Heart left ventricle (tissue), 13 donors: ENCODE data around the gene RAI2.

Experiments used
- POLR2A ChIP-seq, 2 donors: fragments of 450-650 bp; IDR thresholded peaks; one replicate each; pipeline ENCODE4 v1.6.1; 2017; ENCODE audit warnings: antibody characterized with exemption in 2 of 2, mild to moderate bottlenecking in 2 of 2, moderate library complexity in 2 of 2
- TF ChIP-seq, protein P1 (sequence below), 12 donors: fragments of 200-600 bp; sonication (generic) in 4 of 12; IDR thresholded peaks; one replicate each; pipeline versions ENCODE4 v1.5.0 to v1.8.0; 2018 to 2022; ENCODE audit warnings: antibody characterized with exemption in 12 of 12, mild to moderate bottlenecking in 5 of 12
- donor health status: ischemic (EF 13 %, LVEDD 7.1; RV severe dilation, severe dysfunction).
- donor health status: DM: no; HTN: yes; CAD: no.
- donor health status: DM: no; HTN: no; CAD: no.
- donor health status: ischemic (EF 25% LVEDD 6.9; RV normal size, moderate dysfunction).
- donor health status: ischemic (EF 25% LVEDD 5.7; RV mildly dilated, moderate dysfunction).
- donor health status: ischemic (EF 35%, LVEDD 5.7; RV mildly dilated, moderate dysfunction).
- donor health status: nonischemic (EF 11% LVEDD 7.7; RV severe dilation, severe dysfunction).
- donor health status: DM: yes; HTN: yes; CAD: no.
- donor health status: PGD.
- donor health status: ischemic (EF 29% LVEDD 5.4; RV normal size, mild dysfunction).
- donor health status: nonischemic (EF 23%, LVEDD 6.1; RV moderate dilation, normal function).

DNA sequence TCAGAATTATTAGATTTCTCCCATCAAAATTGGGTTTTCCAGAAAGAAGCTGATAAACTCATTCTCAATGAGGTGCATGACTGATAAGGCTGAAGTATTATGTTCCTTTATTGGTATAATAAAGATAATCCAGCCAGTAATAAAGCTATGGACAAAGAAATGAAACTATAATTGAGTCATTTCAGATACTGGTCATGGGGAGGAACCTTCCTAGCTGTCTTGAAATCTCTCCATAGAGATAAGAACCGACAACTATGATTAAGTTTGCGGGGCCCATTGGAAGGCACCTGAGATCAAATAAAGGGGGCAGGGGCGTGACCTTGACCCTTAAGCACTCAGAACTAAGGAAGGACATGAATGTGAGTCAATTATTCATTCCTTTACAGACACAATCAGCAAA is 47.8 kb downstream of the RAI2 start:
- TF ChIP-seq, protein P1, sequence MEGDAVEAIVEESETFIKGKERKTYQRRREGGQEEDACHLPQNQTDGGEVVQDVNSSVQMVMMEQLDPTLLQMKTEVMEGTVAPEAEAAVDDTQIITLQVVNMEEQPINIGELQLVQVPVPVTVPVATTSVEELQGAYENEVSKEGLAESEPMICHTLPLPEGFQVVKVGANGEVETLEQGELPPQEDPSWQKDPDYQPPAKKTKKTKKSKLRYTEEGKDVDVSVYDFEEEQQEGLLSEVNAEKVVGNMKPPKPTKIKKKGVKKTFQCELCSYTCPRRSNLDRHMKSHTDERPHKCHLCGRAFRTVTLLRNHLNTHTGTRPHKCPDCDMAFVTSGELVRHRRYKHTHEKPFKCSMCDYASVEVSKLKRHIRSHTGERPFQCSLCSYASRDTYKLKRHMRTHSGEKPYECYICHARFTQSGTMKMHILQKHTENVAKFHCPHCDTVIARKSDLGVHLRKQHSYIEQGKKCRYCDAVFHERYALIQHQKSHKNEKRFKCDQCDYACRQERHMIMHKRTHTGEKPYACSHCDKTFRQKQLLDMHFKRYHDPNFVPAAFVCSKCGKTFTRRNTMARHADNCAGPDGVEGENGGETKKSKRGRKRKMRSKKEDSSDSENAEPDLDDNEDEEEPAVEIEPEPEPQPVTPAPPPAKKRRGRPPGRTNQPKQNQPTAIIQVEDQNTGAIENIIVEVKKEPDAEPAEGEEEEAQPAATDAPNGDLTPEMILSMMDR (IDR thresholded peaks at IDR 0.05), result no peak
- TF ChIP-seq POLR2A (IDR thresholded peaks at IDR 0.05), result no peak
